A549 (cell line): Measurements from ENCODE around the gene THUMPD2. TPM values are rescaled to one million over a fixed set of nuclear protein-coding genes. Genes with fewer than 3 reads are reported as not detected.

Source experiments
- ATAC-seq, 2 experiments: fragments of 200-7000 bp in 1 of 2; fragments of >200 bp in 1 of 2; cut with Nextera tagmentation in 1 of 2; cut with Tn5 transposase in 1 of 2; 3 replicates each; pipeline versions ENCODE4 v1.8.0 to v1.9.1; 2018 to 2020; ENCODE audit warnings: mild to moderate bottlenecking in 1 of 2, moderate library complexity in 1 of 2
- CTCF ChIA-PET: fragments of 300-600 bp; sonication (Branson Sonifier 250); formaldehyde crosslinking; extraction: SDS; loops from one replicate; lab custom pipeline; 2021; ENCODE audit warnings: antibody characterized with exemption, inconsistent platforms; lab: Yijun Ruan, JAX
- POLR2A ChIA-PET: fragments of 350-600 bp; formaldehyde crosslinking; extraction: SDS; loops from one replicate; lab custom pipeline; 2021; ENCODE audit warnings: antibody characterized with exemption, inconsistent platforms; lab: Yijun Ruan, JAX
- DNase-seq, 2 experiments: peaks; one replicate each; pipeline versions ENCODE4 v3.0.0 to v3.0.0-alpha.2; 2011 to 2016; ENCODE audit warnings: low read depth in 1 of 2, low spot score in 1 of 2
- FAIRE-seq: peaks from 2 replicates; lab custom pipeline; 2011; peaks lifted over from hg19 to GRCh38; lab: Jason Lieb, UNC
- H3K27ac ChIP-seq, 2 experiments: fragments of >200 bp; sonication (Bioruptor Twin); formaldehyde crosslinking; 3 replicates each; pipeline ENCODE4 v1.5.1; 2016 to 2017
- H3K4me1 ChIP-seq: fragments of >200 bp; sonication (Bioruptor Twin); formaldehyde crosslinking; 3 replicates; pipeline ENCODE4 v1.6.1; 2016
- H3K4me2 ChIP-seq: fragments of >200 bp; sonication (Bioruptor Twin); formaldehyde crosslinking; 3 replicates; pipeline ENCODE4 v1.6.1; 2016
- H3K4me3 ChIP-seq: fragments of >200 bp; sonication (Bioruptor Twin); formaldehyde crosslinking; 3 replicates; pipeline ENCODE4 v1.5.1; 2016
- H3K9me3 ChIP-seq: fragments of >200 bp; sonication (Bioruptor Twin); formaldehyde crosslinking; 3 replicates; pipeline ENCODE4 v1.6.1; 2016
- ATOH8 ChIP-seq: fragments of 250-450 bp; sonication (Bioruptor Pico); IDR thresholded peaks from 2 replicates; pipeline ENCODE4 v1.5.0; 2020; ENCODE audit warnings: low read depth, mild to moderate bottlenecking, moderate library complexity
- BHLHE40 ChIP-seq: IDR thresholded peaks from 2 replicates; pipeline ENCODE4 v1.6.1; 2012; ENCODE audit warnings: low read depth, low read length, inconsistent platforms
- CBX2 ChIP-seq: fragments of 200-600 bp; sonication (generic); IDR thresholded peaks from 2 replicates; pipeline ENCODE4 v1.6.1; 2016; ENCODE audit warnings: low read depth, mild to moderate bottlenecking, borderline replicate concordance
- CBX8 ChIP-seq: fragments of 200-600 bp; sonication (generic); IDR thresholded peaks from 2 replicates; pipeline ENCODE4 v1.6.1; 2016
- CHD2 ChIP-seq: fragments of 150-350 bp; IDR thresholded peaks from 2 replicates; pipeline ENCODE4 v1.6.1; 2014; ENCODE audit warnings: low read length; ENCODE audit not compliant: partially characterized antibody
- EP300 ChIP-seq, 2 experiments: fragments of >200 bp; sonication (Bioruptor Twin); formaldehyde crosslinking; IDR thresholded peaks; 2 replicates in 1 of 2; 3 replicates in 1 of 2; pipeline ENCODE4 v1.6.1; 2016 to 2017
- GATA3 ChIP-seq: IDR thresholded peaks from 2 replicates; pipeline ENCODE4 v1.6.1; 2012; ENCODE audit warnings: borderline replicate concordance
- HMGXB4 ChIP-seq: fragments of 250-450 bp; sonication (Bioruptor Pico); IDR thresholded peaks from 2 replicates; pipeline ENCODE4 v1.5.0; 2021; ENCODE audit warnings: mild to moderate bottlenecking, moderate library complexity, borderline replicate concordance
- HOXA7 ChIP-seq: fragments of 250-450 bp; sonication (Bioruptor Pico); IDR thresholded peaks from 2 replicates; pipeline ENCODE4 v1.5.0; 2020; ENCODE audit warnings: mild to moderate bottlenecking, moderate library complexity
- HOXB13 ChIP-seq: fragments of 250-450 bp; sonication (Bioruptor Pico); IDR thresholded peaks from 2 replicates; pipeline ENCODE4 v1.5.0; 2020; ENCODE audit warnings: low read depth, mild to moderate bottlenecking, moderate library complexity
- HOXB5 ChIP-seq: fragments of 250-450 bp; sonication (Bioruptor Pico); IDR thresholded peaks from 2 replicates; pipeline ENCODE4 v1.5.0; 2020; ENCODE audit warnings: mild to moderate bottlenecking, moderate library complexity
- KDM1A ChIP-seq: fragments of 200-600 bp; sonication (generic); IDR thresholded peaks from 2 replicates; pipeline ENCODE4 v1.6.1; 2016; ENCODE audit warnings: low read depth, mild to moderate bottlenecking
- MAFK ChIP-seq: fragments of 450-650 bp; IDR thresholded peaks from 2 replicates; pipeline ENCODE4 v1.6.1; 2014; ENCODE audit not compliant: partially characterized antibody
- MAZ ChIP-seq: fragments of 150-350 bp; IDR thresholded peaks from 2 replicates; pipeline ENCODE4 v1.6.1; 2014; ENCODE audit warnings: antibody characterized with exemption, low read depth, low read length, borderline replicate concordance
- MYC ChIP-seq: IDR thresholded peaks from 2 replicates; pipeline ENCODE4 v1.6.1; 2012; ENCODE audit warnings: mild to moderate bottlenecking, inconsistent platforms, low read length, improper control_type of control experiment, borderline replicate concordance
- PBX3 ChIP-seq: IDR thresholded peaks from 2 replicates; pipeline ENCODE4 v1.6.1; 2012
- POLR2AphosphoS2 ChIP-seq: conservative IDR thresholded peaks from 2 replicates; pipeline ENCODE4 v1.6.1; 2012; ENCODE audit warnings: low read length, improper control_type of control experiment, inconsistent platforms
- RAD21 ChIP-seq, 2 experiments: fragments of >200 bp in 1 of 2; sonication (Bioruptor Twin) in 1 of 2; formaldehyde crosslinking in 1 of 2; IDR thresholded peaks in 1 of 2; conservative IDR thresholded peaks in 1 of 2; 2 replicates in 1 of 2; 3 replicates in 1 of 2; pipeline ENCODE4 v1.6.1; 2012 to 2018; ENCODE audit warnings: inconsistent platforms in 1 of 2
- REST ChIP-seq: fragments of 200-600 bp; sonication (generic); IDR thresholded peaks from 2 replicates; pipeline ENCODE4 v1.6.1; 2016; ENCODE audit warnings: antibody characterized with exemption, mild to moderate bottlenecking, moderate library complexity
- RFX5 ChIP-seq: fragments of 450-650 bp; IDR thresholded peaks from 2 replicates; pipeline ENCODE4 v1.7.1; 2014; ENCODE audit warnings: antibody characterized with exemption, mild to moderate bottlenecking, moderate library complexity
- TP53 ChIP-seq: fragments of 250-450 bp; sonication (Bioruptor Pico); IDR thresholded peaks from 2 replicates; pipeline ENCODE4 v1.5.0; 2021; ENCODE audit warnings: mild to moderate bottlenecking, moderate library complexity
- ZFP36 ChIP-seq: fragments of 450-650 bp; IDR thresholded peaks from 2 replicates; pipeline ENCODE4 v1.6.1; 2014; ENCODE audit warnings: borderline replicate concordance; ENCODE audit not compliant: partially characterized antibody
- ZSCAN20 ChIP-seq: fragments of 250-450 bp; sonication (Bioruptor Pico); IDR thresholded peaks from 2 replicates; pipeline ENCODE4 v1.8.0; 2022; ENCODE audit warnings: mild to moderate bottlenecking, moderate library complexity
- WGBS: methylation state at CpG from one replicate; pipeline ENCODE4 v1.1.6; 2017; ENCODE audit errors: missing lambda C conversion rate; 5-methylcytosine and 5-hydroxymethylcytosine counted together
- polyA plus RNA-seq, 4 experiments: library from polyadenylated mRNA; depleted of rRNA in 3 of 4; stranded (reverse); fragments of >200 nt; fragmentation: RNase III in 1 of 4; extraction: RNeasy Plus Mini Kit Qiagen cat#74134 plus additional on column Dnase treatment in 1 of 4; gene quantifications; 2 replicates in 3 of 4; 3 replicates in 1 of 4; pipeline ENCODE4 v1.2.3, GENCODE V29; 2011 to 2017

THUMPD2 gene
- polyA plus RNA-seq, 2 of the 4 experiments (the other 2 are of a cell fraction), result 13.8 to 25.3 TPM

DNA sequence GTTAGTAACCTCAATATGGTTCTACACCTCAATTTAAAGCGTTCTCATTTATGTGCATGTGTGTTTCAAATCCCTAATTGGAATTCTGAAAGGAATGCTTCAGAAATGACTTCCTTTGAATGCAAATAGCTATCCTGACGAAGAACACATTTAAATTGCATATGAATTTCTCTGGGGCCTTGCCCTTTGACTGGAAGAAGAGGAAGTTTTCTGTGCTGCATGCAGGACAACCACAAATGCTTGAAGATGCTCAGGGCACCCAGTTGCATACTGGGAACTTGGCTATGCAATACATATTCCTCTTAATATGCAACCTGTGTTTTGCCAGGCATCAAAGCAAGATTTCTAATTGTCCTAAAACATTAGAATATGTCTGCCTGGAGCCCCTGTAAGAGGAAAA, 58.1 kb downstream of the THUMPD2 start (continued):
- TF ChIP-seq PBX3, result no peak
- TF ChIP-seq HOXB5 (CRISPR knock-in tag), result no peak
- no peak for TF ChIP-seq RAD21 (conservative IDR thresholded peaks at IDR 0.05 in 1 of 2, IDR thresholded peaks at IDR 0.05 in 1 of 2)
- TF ChIP-seq CBX2, result no peak
- TF ChIP-seq MAFK, result no peak
- TF ChIP-seq HMGXB4 (CRISPR knock-in tag), result no peak
- TF ChIP-seq MYC, result no peak
- TF ChIP-seq ATOH8 (CRISPR knock-in tag), result no peak
- TF ChIP-seq ZSCAN20 (CRISPR knock-in tag), result no peak
- TF ChIP-seq REST, result no peak

DNA sequence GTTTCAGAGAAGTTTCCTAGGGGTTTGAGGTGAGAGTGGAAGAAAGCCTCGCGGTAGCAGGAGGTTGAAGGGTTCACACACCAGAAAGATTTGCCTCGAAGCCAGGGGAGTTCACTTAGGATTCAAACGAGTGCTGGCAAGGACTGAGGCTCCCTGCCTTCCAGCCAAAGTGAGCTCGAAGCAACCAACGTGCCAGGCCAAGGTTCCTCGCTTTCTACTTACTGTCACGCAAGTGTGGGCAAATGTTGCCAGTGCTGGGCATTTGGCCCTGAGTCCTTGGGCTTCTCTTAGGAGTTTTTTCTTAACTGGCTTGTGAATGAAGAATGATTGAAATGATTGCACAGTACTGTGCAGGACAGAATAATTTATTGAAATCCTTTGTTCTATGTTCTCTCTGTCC, 59.7 kb downstream of the THUMPD2 start:
- no peak overlapping the region for H3K4me3 ChIP-seq
- ATAC-seq (no peak), DNase-seq (no peak), FAIRE-seq (no peak)
- no peak overlapping the region for H3K27ac ChIP-seq
- no peak overlapping the region for H3K4me2 ChIP-seq
- TF ChIP-seq CHD2 (no peak), CBX8 (no peak), HOXA7 (CRISPR knock-in tag) (no peak), KDM1A (no peak), RFX5 (no peak), EP300 (IDR thresholded peaks at IDR 0.05) (no peak), POLR2AphosphoS2 (no peak), HOXB5 (CRISPR knock-in tag) (no peak), HOXB13 (CRISPR knock-in tag) (no peak), MAZ (no peak), HMGXB4 (CRISPR knock-in tag) (no peak), ZFP36 (no peak), TP53 (no peak), GATA3 (no peak), BHLHE40 (no peak)
- POLR2A ChIA-PET, result no interaction called here
- CTCF ChIA-PET, result interaction anchor here (0.6 to 2.9 kb wide), 4 partner anchors 9 to 694 kb away, joined by 3 to 13 read pairs (median 4); no protein-coding TSS in a partner anchor
- WGBS, result 66% methylated on average over 8 of the region's 8 CpGs
- H3K9me3 ChIP-seq, result no peaks in the 10 kb centered on the region
- no peaks in the 10 kb centered on the region for H3K4me1 ChIP-seq
